Neural cell (in vitro differentiated cells): ENCODE data around the gene AEBP1. TPM values are rescaled to one million over a fixed set of nuclear protein-coding genes. Genes with fewer than 3 reads are reported as not detected.

ENCODE experiments used
- H2AFZ ChIP-seq: fragments of 200-600, 300-800 bp; sonication (generic), shearing (Covaris generic); 2 replicates; pipeline ENCODE4 v1.6.0; 2014; ENCODE audit warnings: low read depth, mild to moderate bottlenecking, antibody characterized with exemption, low read length, moderate library complexity
- H3F3A ChIP-seq: fragments of 200-600 bp; shearing (Covaris generic); 2 replicates; pipeline ENCODE4 v1.6.1; 2016; ENCODE audit warnings: mild to moderate bottlenecking, moderate library complexity, mixed read lengths, antibody characterized with exemption, low read length; ENCODE audit not compliant: insufficient read depth, poor library complexity, severe bottlenecking
- H3K27ac ChIP-seq: fragments of 200-600, 300-800 bp; sonication (generic), shearing (Covaris generic); 2 replicates; pipeline ENCODE4 v1.5.1; 2014; ENCODE audit warnings: mild to moderate bottlenecking, low read length, moderate library complexity
- H3K27me3 ChIP-seq: fragments of 300-800, 200-600 bp; sonication (generic), shearing (Covaris generic); 2 replicates; pipeline ENCODE4 v1.6.0; 2014; ENCODE audit warnings: mild to moderate bottlenecking, low read depth, low read length, moderate library complexity; ENCODE audit not compliant: insufficient read depth
- H3K36me3 ChIP-seq: fragments of 300-800, 200-600 bp; sonication (generic), shearing (Covaris generic); 2 replicates; pipeline ENCODE4 v1.5.1; 2014; ENCODE audit warnings: mild to moderate bottlenecking, antibody characterized with exemption, low read length, moderate library complexity; ENCODE audit not compliant: insufficient read depth
- H3K4me2 ChIP-seq: fragments of 300-800, 200-600 bp; sonication (generic), shearing (Covaris generic); 2 replicates; pipeline ENCODE4 v1.6.0; 2014; ENCODE audit warnings: mild to moderate bottlenecking, low read length
- H3K4me3 ChIP-seq: fragments of 300-800, 200-600 bp; sonication (generic), shearing (Covaris generic); 2 replicates; pipeline ENCODE4 v1.5.1; 2014; ENCODE audit warnings: mild to moderate bottlenecking, low read length, moderate library complexity
- H3K79me2 ChIP-seq: fragments of 200-600 bp; shearing (Covaris generic); replicated peaks from 2 replicates; pipeline ENCODE4 v1.6.0; 2014; ENCODE audit warnings: mild to moderate bottlenecking, low read length, moderate library complexity; ENCODE audit not compliant: insufficient read depth
- H3K9ac ChIP-seq: fragments of 300-800, 200-600 bp; sonication (generic), shearing (Covaris generic); 2 replicates; pipeline ENCODE4 v1.6.1; 2016; ENCODE audit warnings: mild to moderate bottlenecking, low read length, mixed read lengths
- H3K9me2 ChIP-seq: fragments of 200-600 bp; shearing (Covaris generic); 2 replicates; pipeline ENCODE4 v1.6.1; 2016; ENCODE audit warnings: mild to moderate bottlenecking, low read length, mixed read lengths; ENCODE audit not compliant: insufficient read depth
- H3K9me3 ChIP-seq: fragments of 200-600, 300-800 bp; sonication (generic), shearing (Covaris generic); 2 replicates; pipeline ENCODE4 v1.6.1; 2016; ENCODE audit warnings: mild to moderate bottlenecking, mixed run types, low read length, moderate library complexity, mixed read lengths
- H4K20me1 ChIP-seq: fragments of 200-600 bp; shearing (Covaris generic); 2 replicates; pipeline ENCODE4 v1.6.1; 2016; ENCODE audit warnings: mild to moderate bottlenecking, mixed run types; ENCODE audit not compliant: insufficient read depth
- EP300 ChIP-seq: fragments of 450-650 bp; conservative IDR thresholded peaks from 2 replicates; pipeline ENCODE4 v1.6.1; 2014; ENCODE audit warnings: antibody characterized with exemption, mild to moderate bottlenecking, moderate library complexity; ENCODE audit not compliant: poor library complexity, severe bottlenecking
- MXI1 ChIP-seq: fragments of 450-650 bp; conservative IDR thresholded peaks from 2 replicates; pipeline ENCODE4 v1.6.1; 2014; ENCODE audit warnings: antibody characterized with exemption, mild to moderate bottlenecking; ENCODE audit not compliant: poor library complexity, severe bottlenecking
- POLR2AphosphoS5 ChIP-seq: IDR thresholded peaks from 2 replicates; pipeline ENCODE4 v1.6.1; 2012
- REST ChIP-seq: IDR thresholded peaks from 2 replicates; pipeline ENCODE4 v1.6.1; 2012; ENCODE audit warnings: borderline replicate concordance
- SMC3 ChIP-seq: fragments of 450-650 bp; conservative IDR thresholded peaks from 2 replicates; pipeline ENCODE4 v1.6.1; 2014; ENCODE audit warnings: antibody characterized with exemption, mild to moderate bottlenecking, moderate library complexity; ENCODE audit not compliant: poor library complexity
- TAF1 ChIP-seq: IDR thresholded peaks from 2 replicates; pipeline ENCODE4 v1.6.1; 2012; ENCODE audit warnings: low read depth
- polyA plus RNA-seq: library from polyadenylated mRNA; depleted of rRNA; stranded (reverse); fragments of >200 nt; gene quantifications from 2 replicates; pipeline ENCODE4 v1.2.3, GENCODE V29; 2014

The AEBP1 gene
- polyA plus RNA-seq, 1 donor from 2014 or later: 0.30 TPM

GRCh38 chr7:44066494-44067063 is 37.6 kb upstream of the AEBP1 start:
- Histone ChIP-seq H4K20me1 (no peaks in the 10 kb centered on the region), H3K9me2 (no peaks in the 10 kb centered on the region), H3K36me3 (no peaks in the 10 kb centered on the region), H3K27me3 (no peaks in the 10 kb centered on the region), H2AFZ (no peak overlapping the region), H3K4me3 (no peak overlapping the region), H3K27ac (no peak overlapping the region), H3K79me2 (no peaks in the 10 kb centered on the region), H3K9ac (no peak overlapping the region), H3F3A (no peaks in the 10 kb centered on the region), H3K4me2 (no peak overlapping the region), H3K9me3 (no peaks in the 10 kb centered on the region)
- no peak for TF ChIP-seq SMC3
- TF ChIP-seq REST: no peak
- no peak for TF ChIP-seq MXI1
- no peak for TF ChIP-seq POLR2AphosphoS5
- no peak for TF ChIP-seq TAF1

- H3K27ac ChIP-seq: no peak overlapping the region
- no peaks in the 10 kb centered on the region for H3K79me2 ChIP-seq
- H3K36me3 ChIP-seq: no peaks in the 10 kb centered on the region
- no peak overlapping the region for H3K4me3 ChIP-seq
- no peak overlapping the region for H3K9ac ChIP-seq
- no peaks in the 10 kb centered on the region for H4K20me1 ChIP-seq
- H3F3A ChIP-seq: no peaks in the 10 kb centered on the region
- H3K9me3 ChIP-seq: no peaks in the 10 kb centered on the region
- no peak overlapping the region for H3K4me2 ChIP-seq
- H3K9me2 ChIP-seq: no peaks in the 10 kb centered on the region
- H2AFZ ChIP-seq: no peak overlapping the region
- no peak for TF ChIP-seq POLR2AphosphoS5
- H3K27me3 ChIP-seq: no peaks in the 10 kb centered on the region
These were observed 36.8 kb upstream of the AEBP1 start for GRCh38 chr7:44067064-44067951.

- Histone ChIP-seq H3F3A (no peaks in the 10 kb centered on the region), H4K20me1 (no peaks in the 10 kb centered on the region), H3K4me3 (no peak overlapping the region), H3K36me3 (no peaks in the 10 kb centered on the region), H3K9me3 (no peaks in the 10 kb centered on the region), H3K27ac (no peak overlapping the region), H3K27me3 (no peaks in the 10 kb centered on the region), H3K9ac (no peak overlapping the region), H3K79me2 (no peaks in the 10 kb centered on the region), H3K9me2 (no peaks in the 10 kb centered on the region), H3K4me2 (no peak overlapping the region), H2AFZ (no peak overlapping the region)
- TF ChIP-seq EP300 (no peak), REST (no peak)
These were observed 36.1 kb upstream of the AEBP1 start for GRCh38 chr7:44068054-44068453.
